ENCODE measurements around the gene NAT8L. TPM values are rescaled to one million over a fixed set of nuclear protein-coding genes. Genes with fewer than 3 reads are reported as not detected.

Gene NAT8L
- total and polyA plus RNA-seq, 2 of the 4 experiments (the other 2 are of a cell fraction) = 0.05 TPM; not detected in 1

- Histone ChIP-seq H2AK9ac (replicated peaks; ENCODE audit: low read depth, low read length, poor library complexity) (no peak overlapping the region), H3K4me3 (ENCODE audit: insufficient read depth, low read depth, low read length) (no peak overlapping the region), H2AK5ac (ENCODE audit: low read depth, low read length) (no peak overlapping the region), H3K56ac (ENCODE audit: extremely low read depth, insufficient read depth, low read length) (no peak overlapping the region), H3K27me3 (ENCODE audit: control insufficient read depth, insufficient read depth, low read length) (peaks cover 15% of the 10 kb centered on the region; the same call in 1 of the 2 replicates), H4K91ac (ENCODE audit: insufficient read depth, low read depth, low read length) (no peak overlapping the region), H3K9me3 (ENCODE audit: control insufficient read depth, insufficient read depth, low read length) (no peaks in the 10 kb centered on the region; the same call in 1 of the 2 replicates), H3K79me1 (ENCODE audit: low read depth in 1 of 2, low read length in 2 of 2) (0 out of 4 replicates have a peak, but pooled peaks cover 0 to 7% of the 10 kb centered on the region in 2 experiments), H3K14ac (replicated peaks; ENCODE audit: low read depth, low read length) (no peak overlapping the region), H2BK120ac (ENCODE audit: low read depth, low read length) (no peak overlapping the region), H3K36me3 (ENCODE audit: control insufficient read depth, insufficient read depth, low read length) (peaks cover 2% of the 10 kb centered on the region; the same call in 1 of the 2 replicates), H4K20me1 (ENCODE audit: insufficient read depth, low read length) (no peaks in the 10 kb centered on the region), H3K27ac (ENCODE audit: insufficient read depth, low read length) (no peak overlapping the region), H3K23ac (ENCODE audit: low read depth, low read length) (no peak overlapping the region), H2AFZ (replicated peaks; ENCODE audit: low read length, poor library complexity) (no peak overlapping the region), H3K18ac (ENCODE audit: low read depth, low read length) (no peak overlapping the region), H3K9ac (ENCODE audit: low read depth, low read length) (no peak overlapping the region), H3K4ac (ENCODE audit: low read depth, low read length) (no peak overlapping the region), H3K4me1 (ENCODE audit: control insufficient read depth, insufficient read depth, low read length) (no peaks in the 10 kb centered on the region; the same call in 1 of the 2 replicates), H3K4me2 (ENCODE audit: low read depth, low read length) (no peak overlapping the region), H3K9me1 (ENCODE audit: insufficient read depth, low read length) (no peaks in the 10 kb centered on the region), H4K5ac (ENCODE audit: low read depth, low read length) (no peak overlapping the region), H2BK20ac (ENCODE audit: low read depth, low read length) (no peak overlapping the region), H2BK5ac (ENCODE audit: low read depth, low read length, poor library complexity, severe bottlenecking) (no peak overlapping the region), H4K8ac (ENCODE audit: low read depth in 2 of 2, low read length in 2 of 2) (no peak overlapping the region), H2BK15ac (ENCODE audit: low read depth, low read length) (no peak overlapping the region)
- ChIA-PET POLR2A (ENCODE audit: unreplicated experiment) (no interaction called here), CTCF (no interaction called here)
- intact Hi-C loops (cut with micrococcal nuclease) (no loop called here), dilution Hi-C loops (cut with HindIII; ENCODE audit: low sequenced_read_pairs, unreplicated experiment) (no loop called here), in situ Hi-C loops (cut with MboI; ENCODE audit: low sequenced_read_pairs) (no loop called here)
- DNase-seq = no peak
- WGBS, 2 experiments (ENCODE audit: extremely low coverage in 2 of 2, insufficient read length in 1 of 2) = 86% methylated on average over 12 of the region's 18 CpGs; no CpG with 5 or more reads in 1 of the 2 experiments
- TF ChIP-seq MXI1 (IDR thresholded peaks at IDR 0.05; ENCODE audit: borderline replicate concordance, low read depth, low read length) (no peak), NFE2L2 (IDR thresholded peaks at IDR 0.05; ENCODE audit: low read depth, low read length) (no peak), SMC3 (IDR thresholded peaks at IDR 0.05; ENCODE audit: low read depth, low read length) (no peak), MAFK (IDR thresholded peaks at IDR 0.05; ENCODE audit: low read depth, low read length) (no peak), RCOR1 (IDR thresholded peaks at IDR 0.05; ENCODE audit: insufficient replicate concordance, low read length) (no peak), MAZ (IDR thresholded peaks at IDR 0.05; ENCODE audit: borderline replicate concordance, low read depth, low read length) (no peak), ELK1 (IDR thresholded peaks at IDR 0.05; ENCODE audit: borderline replicate concordance, low read depth, low read length) (no peak), CEBPB (IDR thresholded peaks at IDR 0.05; ENCODE audit: low read depth, low read length) (no peak)
- ATAC-seq (ENCODE audit: low read depth) = no peak
- no TSS peak for BruUV-seq (replicated peaks)
Observed at GRCh38 chr4:2044542-2045517, 14.3 kb upstream of the NAT8L start.
